HEK293T (cell line): ENCODE data around the gene GRIA3.

Experiments used
- BHLHE40 ChIP-seq: fragments of 450-650 bp; IDR thresholded peaks from 2 replicates; pipeline ENCODE4 v1.6.1; 2016; ENCODE audit warnings: mild to moderate bottlenecking, moderate library complexity, borderline replicate concordance
- CTBP1 ChIP-seq: fragments of 450-650 bp; IDR thresholded peaks from 2 replicates; pipeline ENCODE4 v1.6.1; 2016; ENCODE audit warnings: borderline replicate concordance
- ELF4 ChIP-seq: fragments of 450-650 bp; IDR thresholded peaks from 2 replicates; pipeline ENCODE4 v1.6.1; 2017; ENCODE audit warnings: antibody characterized with exemption
- FOXK2 ChIP-seq: fragments of 450-650 bp; IDR thresholded peaks from 2 replicates; pipeline ENCODE4 v1.6.1; 2016; ENCODE audit warnings: mild to moderate bottlenecking
- FOXM1 ChIP-seq: fragments of 450-650 bp; IDR thresholded peaks from 2 replicates; pipeline ENCODE4 v1.6.1; 2017; ENCODE audit warnings: mild to moderate bottlenecking, borderline replicate concordance
- NFRKB ChIP-seq: fragments of 450-650 bp; IDR thresholded peaks from 2 replicates; pipeline ENCODE4 v1.6.1; 2016; ENCODE audit warnings: mild to moderate bottlenecking, moderate library complexity
- SP1 ChIP-seq: fragments of 450-650 bp; IDR thresholded peaks from 2 replicates; pipeline ENCODE4 v1.6.1; 2017
- TARDBP ChIP-seq: fragments of 450-650 bp; IDR thresholded peaks from 2 replicates; pipeline ENCODE4 v1.6.1; 2016
- ZNF384 ChIP-seq: fragments of 450-650 bp; IDR thresholded peaks from 2 replicates; pipeline ENCODE4 v1.6.1; 2016

DNA sequence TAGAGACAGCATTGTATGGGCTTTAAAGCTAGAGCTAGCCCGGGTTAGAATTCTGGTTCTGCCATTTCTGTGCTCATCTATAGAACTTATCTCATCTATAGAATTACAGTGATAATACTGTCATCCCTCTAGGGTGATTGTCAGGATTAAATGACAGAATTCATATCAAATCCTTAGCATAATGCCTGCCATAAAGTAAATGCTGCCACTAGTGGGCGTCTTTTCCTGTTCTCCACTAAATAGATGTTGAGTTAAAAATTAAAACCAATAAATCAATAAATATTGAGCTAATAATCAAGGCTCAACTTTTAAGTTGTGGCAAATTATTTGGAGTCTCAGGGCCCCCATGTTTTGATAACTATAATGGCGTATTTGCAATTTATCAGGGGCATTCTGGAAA is 19.7 kb downstream of the GRIA3 start:
- TF ChIP-seq TARDBP (no peak), ZNF384 (no peak), NFRKB (no peak), FOXM1 (no peak), CTBP1 (no peak), FOXK2 (no peak), ELF4 (no peak), SP1 (no peak), BHLHE40 (no peak)
